Measurements from ENCODE around the gene MYO18B. TPM values are rescaled to one million over a fixed set of nuclear protein-coding genes. Genes with fewer than 3 reads are reported as not detected.

MYO18B gene
- total RNA-seq, 1 donor from 2014 or later: 0.07 TPM

DNA sequence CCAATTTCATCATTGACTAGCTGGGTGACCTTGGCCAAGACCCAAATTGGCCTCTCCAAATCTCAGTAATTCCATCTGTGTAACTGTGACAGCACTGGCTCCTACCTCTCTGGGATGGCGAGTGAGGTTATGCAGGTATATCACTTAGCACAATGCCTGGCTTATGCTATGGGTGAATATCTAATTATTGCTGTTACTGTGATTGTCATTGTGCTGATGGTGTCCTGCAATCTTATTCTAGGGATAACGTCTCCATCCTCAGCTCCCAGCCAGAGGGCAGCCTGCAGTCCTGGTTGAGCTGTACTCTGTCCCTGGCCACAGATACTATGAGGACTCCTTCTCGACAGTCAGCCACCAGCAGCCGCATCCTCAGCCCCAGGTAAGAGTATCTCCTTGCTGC, 262.5 kb downstream of the MYO18B start:
- Mint-ChIP-seq H3K27me3 (ENCODE audit: low read depth) (peaks cover 50% of the 10 kb centered on the region), H3K4me1 (no peaks in the 10 kb centered on the region), H3K27ac (no peak overlapping the region), H3K4me3 (no peak overlapping the region), H3K36me3 (no peaks in the 10 kb centered on the region), H3K9me3 (no peaks in the 10 kb centered on the region)
- DNase-seq (ENCODE audit: low spot score in 2 of 2, unreplicated experiment in 2 of 2): no peak
- TF ChIP-seq, protein P1, sequence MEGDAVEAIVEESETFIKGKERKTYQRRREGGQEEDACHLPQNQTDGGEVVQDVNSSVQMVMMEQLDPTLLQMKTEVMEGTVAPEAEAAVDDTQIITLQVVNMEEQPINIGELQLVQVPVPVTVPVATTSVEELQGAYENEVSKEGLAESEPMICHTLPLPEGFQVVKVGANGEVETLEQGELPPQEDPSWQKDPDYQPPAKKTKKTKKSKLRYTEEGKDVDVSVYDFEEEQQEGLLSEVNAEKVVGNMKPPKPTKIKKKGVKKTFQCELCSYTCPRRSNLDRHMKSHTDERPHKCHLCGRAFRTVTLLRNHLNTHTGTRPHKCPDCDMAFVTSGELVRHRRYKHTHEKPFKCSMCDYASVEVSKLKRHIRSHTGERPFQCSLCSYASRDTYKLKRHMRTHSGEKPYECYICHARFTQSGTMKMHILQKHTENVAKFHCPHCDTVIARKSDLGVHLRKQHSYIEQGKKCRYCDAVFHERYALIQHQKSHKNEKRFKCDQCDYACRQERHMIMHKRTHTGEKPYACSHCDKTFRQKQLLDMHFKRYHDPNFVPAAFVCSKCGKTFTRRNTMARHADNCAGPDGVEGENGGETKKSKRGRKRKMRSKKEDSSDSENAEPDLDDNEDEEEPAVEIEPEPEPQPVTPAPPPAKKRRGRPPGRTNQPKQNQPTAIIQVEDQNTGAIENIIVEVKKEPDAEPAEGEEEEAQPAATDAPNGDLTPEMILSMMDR (IDR thresholded peaks at IDR 0.05; ENCODE audit: unreplicated experiment): no peak

DNA sequence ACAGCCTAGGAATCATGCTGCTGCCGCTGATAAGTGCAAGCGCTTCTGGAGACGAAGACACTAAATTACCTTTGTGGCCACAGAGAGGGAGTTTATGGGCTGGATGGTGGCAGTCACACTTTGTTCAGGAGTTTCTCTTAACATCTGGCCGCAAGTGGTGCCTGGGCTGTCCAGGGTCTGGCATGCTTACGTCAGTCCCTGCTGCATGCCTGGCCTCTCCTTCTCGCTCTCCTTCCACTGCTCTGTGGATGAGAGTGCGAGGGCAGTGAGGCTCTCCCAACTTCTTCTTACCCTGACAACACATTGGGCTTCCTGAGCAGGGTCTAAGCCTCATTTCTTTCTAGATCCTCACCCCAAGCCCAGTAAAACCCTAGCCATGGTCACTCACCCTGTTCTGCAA, 266.6 kb downstream of the MYO18B start:
- Mint-ChIP-seq H3K27me3 (ENCODE audit: low read depth) (peaks cover 41% of the 10 kb centered on the region), H3K4me3 (no peak overlapping the region), H3K36me3 (no peaks in the 10 kb centered on the region), H3K9me3 (no peaks in the 10 kb centered on the region), H3K27ac (no peak overlapping the region), H3K4me1 (no peaks in the 10 kb centered on the region)
- TF ChIP-seq, protein P1 (IDR thresholded peaks at IDR 0.05; ENCODE audit: unreplicated experiment): no peak
- no peak for DNase-seq (ENCODE audit: low spot score in 2 of 2, unreplicated experiment in 2 of 2)

DNA sequence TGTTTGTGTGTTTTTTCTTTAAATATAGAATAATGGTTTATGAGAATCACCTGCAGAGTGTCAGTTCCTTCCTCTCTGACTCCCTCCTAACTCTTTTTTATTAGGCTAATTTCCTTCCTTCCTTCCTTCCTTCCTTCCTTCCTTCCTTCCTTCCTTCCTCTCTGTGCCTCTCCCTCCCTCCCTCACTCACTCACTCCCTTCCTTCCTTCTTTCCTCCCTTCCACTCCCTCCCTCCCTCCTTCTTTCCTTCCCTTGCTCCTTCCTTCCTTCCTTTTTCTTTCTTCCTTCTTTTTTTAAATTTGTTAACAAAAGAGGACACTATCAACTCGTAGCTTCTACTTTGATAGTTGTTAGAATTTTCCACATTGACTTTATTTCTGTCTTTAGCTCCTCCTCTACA, 274.9 kb downstream of the MYO18B start:
- H3K27me3 Mint-ChIP-seq (ENCODE audit: low read depth): peaks cover 39% of the 10 kb centered on the region

DNA sequence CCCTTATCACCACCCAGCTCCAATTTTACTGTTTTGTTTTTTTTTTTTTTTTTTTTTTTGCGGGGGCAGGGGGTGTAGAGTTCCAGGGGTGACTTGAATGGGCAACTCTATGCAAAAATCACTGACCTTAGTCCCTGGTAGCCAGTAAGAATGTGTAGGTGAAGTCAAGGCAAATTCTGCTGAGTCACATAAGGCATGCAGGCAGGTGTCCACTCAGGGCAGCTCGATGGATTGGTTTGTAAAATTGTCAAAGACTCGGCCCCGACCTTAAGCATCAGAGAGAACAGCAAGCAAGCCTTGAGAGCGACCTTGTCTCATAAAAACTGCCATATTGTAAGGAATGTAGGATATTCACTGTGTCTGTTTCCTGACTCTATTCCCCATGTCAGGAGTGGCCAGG, 275.9 kb downstream of the MYO18B start:
- Mint-ChIP-seq H3K4me3 (no peak overlapping the region), H3K4me1 (no peaks in the 10 kb centered on the region), H3K27me3 (ENCODE audit: low read depth) (peaks cover 44% of the 10 kb centered on the region), H3K27ac (no peak overlapping the region), H3K9me3 (no peaks in the 10 kb centered on the region), H3K36me3 (no peaks in the 10 kb centered on the region)
- no peak for DNase-seq (ENCODE audit: low spot score in 2 of 2, unreplicated experiment in 2 of 2)
- TF ChIP-seq, protein P1 (IDR thresholded peaks at IDR 0.05; ENCODE audit: unreplicated experiment): no peak

More for the DNA sequence above, 274.9 kb downstream of the MYO18B start:
- TF ChIP-seq, protein P1 (IDR thresholded peaks at IDR 0.05; ENCODE audit: unreplicated experiment): no peak
- Mint-ChIP-seq H3K36me3 (no peaks in the 10 kb centered on the region), H3K27ac (no peak overlapping the region), H3K4me3 (no peak overlapping the region), H3K4me1 (no peaks in the 10 kb centered on the region), H3K9me3 (no peaks in the 10 kb centered on the region)
- DNase-seq (ENCODE audit: low spot score in 2 of 2, unreplicated experiment in 2 of 2): no peak

DNA sequence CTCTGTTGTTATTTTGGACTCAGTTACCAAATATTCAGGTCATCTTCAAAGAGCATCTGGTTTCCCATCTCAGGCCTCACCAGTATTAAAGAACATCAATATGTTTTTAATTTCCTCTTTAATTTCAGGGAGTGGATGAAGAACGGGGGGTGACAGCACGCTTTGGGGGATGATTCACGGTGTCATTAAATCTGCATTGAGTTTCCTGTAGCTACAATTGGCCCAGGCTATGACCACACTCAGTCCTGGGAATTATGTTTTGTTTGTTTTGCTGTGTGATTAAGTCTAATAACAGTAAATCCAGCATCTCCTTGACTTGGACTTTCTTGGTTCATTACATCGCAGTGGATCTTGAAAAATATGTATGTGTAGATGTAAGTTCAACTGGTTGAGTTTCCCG, 277.6 kb downstream of the MYO18B start:
- no peak for DNase-seq (ENCODE audit: low spot score in 2 of 2, unreplicated experiment in 2 of 2)
- peaks cover 47% of the 10 kb centered on the region for H3K27me3 Mint-ChIP-seq (ENCODE audit: low read depth)
- no peak overlapping the region for H3K4me3 Mint-ChIP-seq
- H3K27ac Mint-ChIP-seq: no peak overlapping the region
- H3K9me3 Mint-ChIP-seq: no peaks in the 10 kb centered on the region
- H3K36me3 Mint-ChIP-seq: no peaks in the 10 kb centered on the region
- TF ChIP-seq, protein P1 (IDR thresholded peaks at IDR 0.05; ENCODE audit: unreplicated experiment): no peak
- H3K4me1 Mint-ChIP-seq: no peaks in the 10 kb centered on the region

DNA sequence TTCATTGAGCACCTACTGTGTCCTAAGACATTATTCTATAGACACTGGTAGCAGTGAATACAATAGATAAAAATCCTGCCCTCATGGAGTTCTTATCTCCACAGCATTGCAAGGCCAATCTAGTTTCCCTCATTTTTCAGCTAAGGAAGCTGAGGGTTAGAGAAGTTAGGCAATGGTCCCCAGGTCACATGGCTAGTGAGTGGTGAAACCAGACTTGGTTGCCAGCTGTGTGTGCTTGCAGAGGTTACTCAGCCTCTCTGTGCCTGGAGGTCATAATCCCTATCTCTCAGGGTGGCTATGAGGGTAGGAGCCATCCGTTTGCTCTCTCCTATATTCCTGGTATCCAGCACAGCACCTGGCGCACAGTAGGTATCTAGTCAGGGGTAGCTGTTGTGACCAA, 279.5 kb downstream of the MYO18B start:
- H3K4me1 Mint-ChIP-seq: no peaks in the 10 kb centered on the region
- H3K9me3 Mint-ChIP-seq: no peaks in the 10 kb centered on the region
- H3K27me3 Mint-ChIP-seq (ENCODE audit: low read depth): peaks cover 47% of the 10 kb centered on the region
- TF ChIP-seq, protein P1 (IDR thresholded peaks at IDR 0.05; ENCODE audit: unreplicated experiment): no peak
- no peak for DNase-seq (ENCODE audit: low spot score in 2 of 2, unreplicated experiment in 2 of 2)
- no peak overlapping the region for H3K4me3 Mint-ChIP-seq
- no peaks in the 10 kb centered on the region for H3K36me3 Mint-ChIP-seq
- H3K27ac Mint-ChIP-seq: no peak overlapping the region

Measured in mesothelial cell of epicardium (in vitro differentiated cells).